GM12865 (cell line): ENCODE data around the gene TOMM6.

Experiments used
- DNase-seq: peaks from one replicate; pipeline ENCODE4 v3.0.0; 2010; ENCODE audit warnings: low read depth
- H3K4me3 ChIP-seq: 2 replicates; pipeline ENCODE4 v1.5.1; 2011; ENCODE audit warnings: mild to moderate bottlenecking, low read depth, low read length, control low read depth
- TF ChIP-seq, protein P1 (sequence below): IDR thresholded peaks from 2 replicates; pipeline ENCODE4 v1.5.1; 2011; ENCODE audit warnings: low read length, control low read depth, low read depth, inconsistent platforms; ENCODE audit not compliant: insufficient read depth; ENCODE audit errors: missing control alignments

Gene TOMM6

DNA sequence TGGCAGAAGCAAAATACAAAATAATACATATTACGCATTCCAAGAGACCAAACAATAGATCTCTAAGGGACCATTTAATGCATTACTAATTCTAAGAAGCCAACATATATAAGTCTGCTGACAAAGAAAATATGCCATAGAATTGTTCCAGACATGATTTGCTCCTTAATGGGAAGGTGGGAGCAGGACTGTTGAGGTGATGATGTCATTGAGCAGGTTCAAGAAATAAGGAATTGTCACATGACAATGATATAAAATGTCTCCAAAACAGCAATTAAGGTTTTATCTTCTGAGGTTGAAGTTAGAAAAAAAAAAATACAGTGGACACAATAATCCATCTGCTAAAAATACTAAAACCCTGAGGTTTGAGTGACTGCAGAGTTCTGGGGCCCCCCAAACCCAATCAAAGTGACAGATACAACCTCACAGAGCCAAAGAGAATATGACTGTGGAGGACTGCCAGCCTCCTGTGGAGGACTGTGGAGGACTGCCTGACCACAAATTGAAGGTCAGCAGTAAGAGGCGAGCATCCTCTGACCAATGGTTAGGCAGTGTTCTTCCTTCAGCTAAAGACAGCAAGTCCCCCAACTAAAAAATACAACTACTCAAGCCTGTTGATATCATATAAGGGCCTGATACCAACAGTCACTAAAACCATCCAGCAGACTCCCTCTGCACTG, 39.0 kb downstream of the TOMM6 start:
- DNase-seq = no peak
- no peak overlapping the region for H3K4me3 ChIP-seq
- TF ChIP-seq, protein P1, sequence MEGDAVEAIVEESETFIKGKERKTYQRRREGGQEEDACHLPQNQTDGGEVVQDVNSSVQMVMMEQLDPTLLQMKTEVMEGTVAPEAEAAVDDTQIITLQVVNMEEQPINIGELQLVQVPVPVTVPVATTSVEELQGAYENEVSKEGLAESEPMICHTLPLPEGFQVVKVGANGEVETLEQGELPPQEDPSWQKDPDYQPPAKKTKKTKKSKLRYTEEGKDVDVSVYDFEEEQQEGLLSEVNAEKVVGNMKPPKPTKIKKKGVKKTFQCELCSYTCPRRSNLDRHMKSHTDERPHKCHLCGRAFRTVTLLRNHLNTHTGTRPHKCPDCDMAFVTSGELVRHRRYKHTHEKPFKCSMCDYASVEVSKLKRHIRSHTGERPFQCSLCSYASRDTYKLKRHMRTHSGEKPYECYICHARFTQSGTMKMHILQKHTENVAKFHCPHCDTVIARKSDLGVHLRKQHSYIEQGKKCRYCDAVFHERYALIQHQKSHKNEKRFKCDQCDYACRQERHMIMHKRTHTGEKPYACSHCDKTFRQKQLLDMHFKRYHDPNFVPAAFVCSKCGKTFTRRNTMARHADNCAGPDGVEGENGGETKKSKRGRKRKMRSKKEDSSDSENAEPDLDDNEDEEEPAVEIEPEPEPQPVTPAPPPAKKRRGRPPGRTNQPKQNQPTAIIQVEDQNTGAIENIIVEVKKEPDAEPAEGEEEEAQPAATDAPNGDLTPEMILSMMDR = no peak

DNA sequence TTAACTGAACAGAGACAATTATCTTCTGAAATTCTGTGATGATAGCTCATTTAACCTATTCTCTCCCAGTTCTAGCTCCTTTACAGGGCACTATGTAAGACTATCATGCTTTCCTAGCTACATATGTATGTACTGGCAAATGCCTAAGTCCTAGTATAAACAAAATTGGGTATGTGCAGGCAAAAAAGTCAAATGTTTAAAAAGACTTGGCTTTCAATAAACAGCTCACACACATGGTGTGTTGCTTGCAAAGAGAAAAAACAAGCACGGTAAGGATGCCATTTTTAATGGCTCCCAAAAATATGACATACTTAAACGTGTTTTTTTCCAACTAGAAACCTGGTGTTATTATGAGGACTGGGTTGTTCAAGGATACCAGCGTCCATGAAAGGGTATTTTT, 44.8 kb downstream of the TOMM6 start:
- DNase-seq = no peak
- H3K4me3 ChIP-seq = no peak overlapping the region
- TF ChIP-seq, protein P1 = no peak

DNA sequence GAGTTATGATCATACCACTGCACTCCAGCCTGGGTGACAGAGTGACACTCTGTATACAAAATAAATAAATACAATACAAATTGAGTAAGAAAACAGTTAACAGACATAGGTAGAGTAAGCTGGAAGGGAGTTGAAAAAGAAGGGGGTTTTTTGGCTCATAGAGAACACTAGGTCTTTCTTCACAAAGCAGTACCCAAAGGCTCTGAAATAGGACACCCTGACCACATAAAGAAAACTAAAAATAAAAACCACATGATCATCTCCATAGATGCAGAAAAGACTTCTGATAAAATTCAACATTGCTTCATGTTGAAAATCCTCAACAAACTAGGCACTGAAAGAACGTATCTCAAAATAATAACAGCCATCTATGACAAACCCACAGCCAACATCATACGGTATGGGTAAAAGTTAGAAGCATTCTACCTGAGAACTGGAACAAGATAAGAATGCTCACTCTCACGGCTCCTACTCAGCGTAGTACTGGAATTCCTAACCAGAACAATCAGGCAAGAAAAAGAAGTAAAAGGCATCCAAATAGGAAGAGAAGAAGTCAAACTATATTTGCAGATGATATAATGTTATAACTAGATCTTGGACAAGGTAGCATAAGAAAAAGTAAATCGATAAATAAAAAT, 48.6 kb downstream of the TOMM6 start:
- DNase-seq = no peak
- TF ChIP-seq, protein P1 = no peak
- no peak overlapping the region for H3K4me3 ChIP-seq

DNA sequence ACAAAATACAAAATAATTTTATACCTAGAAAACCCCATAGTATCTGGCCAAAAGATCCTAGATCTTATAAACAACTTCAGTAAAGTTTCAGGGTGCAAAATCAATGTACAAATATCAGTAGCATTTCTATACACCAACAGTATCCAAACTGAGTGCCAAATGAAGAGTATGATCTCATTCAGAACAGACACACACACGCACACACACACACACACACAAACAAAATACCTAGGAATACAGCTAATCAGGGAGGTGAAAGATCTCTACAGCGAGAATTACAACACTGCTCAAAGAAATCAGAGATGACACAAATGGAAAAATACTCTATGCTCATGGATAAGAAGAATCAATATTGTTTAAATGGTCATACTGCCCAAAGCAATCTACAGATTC, 49.2 kb downstream of the TOMM6 start:
- no peak for DNase-seq
- no peak overlapping the region for H3K4me3 ChIP-seq
- TF ChIP-seq, protein P1 = no peak
